ENCODE data around the gene CHCHD3.

Gene CHCHD3

GRCh38 chr7:132964876-132965275, 117.0 kb downstream of the CHCHD3 start:
- POLR2A ChIA-PET: no interaction called here
- Histone ChIP-seq H3K36me3 (ENCODE audit: control insufficient read depth in 2 of 2, insufficient read depth in 1 of 2, low read length in 2 of 2) (no peaks in the 10 kb centered on the region), H3K4me1 (ENCODE audit: control insufficient read depth, insufficient read depth, low read length) (no peaks in the 10 kb centered on the region; the same call in none of the 2 replicates), H3K4me3 (ENCODE audit: low read depth, low read length) (no peak overlapping the region), H3K9me3 (ENCODE audit: control insufficient read depth, insufficient read depth, low read depth, low read length) (no peaks in the 10 kb centered on the region), H3K27ac (ENCODE audit: extremely low read depth, low read depth, low read length) (no peak overlapping the region)
- peak; percentile 38; the same call in 1 of the 2 replicates for TF ChIP-seq ZSCAN4 (tag by site-specific recombination; IDR thresholded peaks at IDR 0.05)
- TF ChIP-seq ZEB2 (tag by site-specific recombination; IDR thresholded peaks at IDR 0.05): no peak
- CTCF ChIA-PET: no interaction called here

- ChIA-PET POLR2A (no interaction called here), CTCF (interaction anchor here (0.7 kb wide), 1 partner anchor 474 kb away, joined by 3 read pairs; no protein-coding TSS in a partner anchor)
- H3K4me1 ChIP-seq (ENCODE audit: control insufficient read depth, insufficient read depth, low read length): no peaks in the 10 kb centered on the region; the same call in 1 of the 2 replicates
- no peak for TF ChIP-seq ZFHX2 (tag by site-specific recombination; conservative IDR thresholded peaks at IDR 0.05)
- TF ChIP-seq ZBTB21 (tag by site-specific recombination; IDR thresholded peaks at IDR 0.05): no peak
- TF ChIP-seq ZNF423 (tag by site-specific recombination; IDR thresholded peaks at IDR 0.05): no peak
- TF ChIP-seq ZNF510 (tag by site-specific recombination; IDR thresholded peaks at IDR 0.05; ENCODE audit: insufficient replicate concordance): no peak
- no peak for TF ChIP-seq KLF10 (tag by site-specific recombination; IDR thresholded peaks at IDR 0.05)
- no peak for TF ChIP-seq ZNF114 (tag by site-specific recombination; IDR thresholded peaks at IDR 0.05)
- TF ChIP-seq ZNF837 (tag by site-specific recombination; IDR thresholded peaks at IDR 0.05): no peak
- no peak for TF ChIP-seq ZNF624 (tag by site-specific recombination; IDR thresholded peaks at IDR 0.05)
- TF ChIP-seq ZNF48 (tag by site-specific recombination; IDR thresholded peaks at IDR 0.05): no peak
- no peak for TF ChIP-seq ZNF626 (tag by site-specific recombination; IDR thresholded peaks at IDR 0.05)
- no peak for TF ChIP-seq GLIS2 (tag by site-specific recombination; IDR thresholded peaks at IDR 0.05)
- TF ChIP-seq ZSCAN16 (tag by site-specific recombination; IDR thresholded peaks at IDR 0.05): no peak
- TF ChIP-seq ZNF169 (tag by site-specific recombination; IDR thresholded peaks at IDR 0.05): no peak
- no peak overlapping the region for H3K4me3 ChIP-seq (ENCODE audit: low read depth, low read length)
- no peaks in the 10 kb centered on the region; a peak in 1 of 3 replicates for H3K36me3 ChIP-seq (ENCODE audit: control insufficient read depth in 2 of 2, insufficient read depth in 1 of 2, low read length in 2 of 2)
- no peaks in the 10 kb centered on the region for H3K9me3 ChIP-seq (ENCODE audit: control insufficient read depth, insufficient read depth, low read depth, low read length)
- no peak overlapping the region for H3K27ac ChIP-seq (ENCODE audit: extremely low read depth, low read depth, low read length)
Observed at GRCh38 chr7:132959891-132960290, 122.0 kb downstream of the CHCHD3 start.

- ChIA-PET CTCF (no interaction called here), POLR2A (no interaction called here)
- TF ChIP-seq ZNF280D (tag by site-specific recombination; IDR thresholded peaks at IDR 0.05) (no peak), ZNF426 (tag by site-specific recombination; IDR thresholded peaks at IDR 0.05) (no peak), ZNF112 (tag by site-specific recombination; IDR thresholded peaks at IDR 0.05) (no peak), SCRT2 (tag by site-specific recombination; IDR thresholded peaks at IDR 0.05) (no peak), ZNF664 (tag by site-specific recombination; IDR thresholded peaks at IDR 0.05) (no peak), OVOL3 (tag by site-specific recombination; IDR thresholded peaks at IDR 0.05) (no peak), ZBTB21 (tag by site-specific recombination; IDR thresholded peaks at IDR 0.05) (no peak), ZNF626 (tag by site-specific recombination; IDR thresholded peaks at IDR 0.05) (no peak), TSHZ1 (tag by site-specific recombination; IDR thresholded peaks at IDR 0.05; ENCODE audit: borderline replicate concordance) (no peak), ZNF324 (tag by site-specific recombination; IDR thresholded peaks at IDR 0.05) (no peak), SALL2 (tag by site-specific recombination; IDR thresholded peaks at IDR 0.05; ENCODE audit: borderline replicate concordance) (no peak), ZNF292 (tag by site-specific recombination; IDR thresholded peaks at IDR 0.05; ENCODE audit: borderline replicate concordance, low read depth) (no peak), ZNF677 (tag by site-specific recombination; IDR thresholded peaks at IDR 0.05) (no peak), ZSCAN30 (tag by site-specific recombination; IDR thresholded peaks at IDR 0.05) (no peak)
- H3K4me1 ChIP-seq (ENCODE audit: control insufficient read depth, insufficient read depth, low read length): no peaks in the 10 kb centered on the region
- H3K36me3 ChIP-seq (ENCODE audit: control insufficient read depth in 2 of 2, insufficient read depth in 1 of 2, low read length in 2 of 2): no peaks in the 10 kb centered on the region; a peak in 1 of 3 replicates
- no peaks in the 10 kb centered on the region for H3K9me3 ChIP-seq (ENCODE audit: control insufficient read depth, insufficient read depth, low read depth, low read length)
- H3K4me3 ChIP-seq (ENCODE audit: low read depth, low read length): no peak overlapping the region
- H3K27ac ChIP-seq (ENCODE audit: extremely low read depth, low read depth, low read length): no peak overlapping the region
Observed at GRCh38 chr7:132956556-132956955, 125.3 kb downstream of the CHCHD3 start.
